ENCODE measurements around the gene EHD2.

Gene EHD2

DNA sequence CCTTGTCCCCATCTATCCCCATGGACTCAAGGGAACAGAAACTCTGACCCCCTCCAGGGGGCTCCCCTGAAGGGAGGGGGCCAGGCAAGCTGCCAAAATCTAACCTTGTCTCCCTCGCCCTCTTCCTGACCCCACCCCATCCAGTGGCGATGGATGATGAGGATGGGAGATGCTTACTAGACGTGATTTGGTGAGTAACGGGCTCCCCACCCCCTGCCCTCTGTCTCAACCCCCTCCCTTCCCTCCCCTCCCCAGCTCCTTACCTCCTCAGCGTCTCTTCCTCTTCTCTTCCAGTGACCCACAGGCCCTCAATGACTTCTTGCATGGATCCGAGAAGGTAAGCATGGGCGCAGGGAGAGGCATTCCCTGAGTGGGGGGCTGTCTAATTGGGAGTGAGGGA is 39.8 kb upstream of the EHD2 start:
- H3K9ac ChIP-seq (ENCODE audit: insufficient read length, low read depth), result no peak overlapping the region
- peaks cover 50% of the 10 kb centered on the region for H3K36me3 ChIP-seq (ENCODE audit: insufficient read depth, insufficient read length, low read length)
- no peak overlapping the region for H3K4me3 ChIP-seq (ENCODE audit: insufficient read length, low read depth)
- no peak for TF ChIP-seq SUZ12 (IDR thresholded peaks at IDR 0.05; ENCODE audit: extremely low read depth, insufficient read depth, insufficient read length)
- TF ChIP-seq ZNF274 (IDR thresholded peaks at IDR 0.05; ENCODE audit: low read depth, low read length), result no peak
- TF ChIP-seq YY1 (IDR thresholded peaks at IDR 0.05; ENCODE audit: insufficient read depth, insufficient read length), result no peak
- DNase-seq (ENCODE audit: low read depth, low spot score), result no peak
- no peaks in the 10 kb centered on the region for H3K27me3 ChIP-seq (ENCODE audit: insufficient read depth, insufficient read length)
- no peaks in the 10 kb centered on the region for H3K9me3 ChIP-seq (ENCODE audit: insufficient read depth, low read length)
- no peaks in the 10 kb centered on the region for H3K4me1 ChIP-seq (ENCODE audit: insufficient read depth, insufficient read length)

- Histone ChIP-seq H3K9ac (ENCODE audit: insufficient read length, low read depth) (no peak overlapping the region), H3K4me3 (ENCODE audit: insufficient read length, low read depth) (no peak overlapping the region), H3K36me3 (ENCODE audit: insufficient read depth, insufficient read length, low read length) (peaks cover 53% of the 10 kb centered on the region), H3K27me3 (ENCODE audit: insufficient read depth, insufficient read length) (no peaks in the 10 kb centered on the region), H3K4me1 (ENCODE audit: insufficient read depth, insufficient read length) (no peaks in the 10 kb centered on the region), H3K9me3 (ENCODE audit: insufficient read depth, low read length) (no peaks in the 10 kb centered on the region)
- no peak for TF ChIP-seq YY1 (IDR thresholded peaks at IDR 0.05; ENCODE audit: insufficient read depth, insufficient read length)
- TF ChIP-seq SUZ12 (IDR thresholded peaks at IDR 0.05; ENCODE audit: extremely low read depth, insufficient read depth, insufficient read length), result no peak
- DNase-seq (ENCODE audit: low read depth, low spot score), result no peak
Measured at GRCh38 chr19:47674548-47674947, 38.7 kb upstream of the EHD2 start.

GRCh38 chr19:47675271-47675670 is 38.0 kb upstream of the EHD2 start:
- Histone ChIP-seq H3K9ac (ENCODE audit: insufficient read length, low read depth) (no peak overlapping the region), H3K36me3 (ENCODE audit: insufficient read depth, insufficient read length, low read length) (peaks cover 56% of the 10 kb centered on the region), H3K4me3 (ENCODE audit: insufficient read length, low read depth) (no peak overlapping the region), H3K4me1 (ENCODE audit: insufficient read depth, insufficient read length) (no peaks in the 10 kb centered on the region), H3K9me3 (ENCODE audit: insufficient read depth, low read length) (no peaks in the 10 kb centered on the region), H3K27me3 (ENCODE audit: insufficient read depth, insufficient read length) (no peaks in the 10 kb centered on the region)
- no peak for DNase-seq (ENCODE audit: low read depth, low spot score)
- TF ChIP-seq SUZ12 (IDR thresholded peaks at IDR 0.05; ENCODE audit: extremely low read depth, insufficient read depth, insufficient read length) (no peak), ZNF274 (IDR thresholded peaks at IDR 0.05; ENCODE audit: low read depth, low read length) (no peak)

- DNase-seq (ENCODE audit: low read depth, low spot score), result no peak
- Histone ChIP-seq H3K4me3 (ENCODE audit: insufficient read length, low read depth) (no peak overlapping the region), H3K27me3 (ENCODE audit: insufficient read depth, insufficient read length) (no peaks in the 10 kb centered on the region), H3K36me3 (ENCODE audit: insufficient read depth, insufficient read length, low read length) (peaks cover 55% of the 10 kb centered on the region), H3K9ac (ENCODE audit: insufficient read length, low read depth) (no peak overlapping the region), H3K4me1 (ENCODE audit: insufficient read depth, insufficient read length) (no peaks in the 10 kb centered on the region), H3K9me3 (ENCODE audit: insufficient read depth, low read length) (no peaks in the 10 kb centered on the region)
- TF ChIP-seq SUZ12 (IDR thresholded peaks at IDR 0.05; ENCODE audit: extremely low read depth, insufficient read depth, insufficient read length) (no peak), ZNF274 (IDR thresholded peaks at IDR 0.05; ENCODE audit: low read depth, low read length) (no peak), YY1 (IDR thresholded peaks at IDR 0.05; ENCODE audit: insufficient read depth, insufficient read length) (no peak)
Measured at GRCh38 chr19:47675859-47676258, 37.4 kb upstream of the EHD2 start.

DNA sequence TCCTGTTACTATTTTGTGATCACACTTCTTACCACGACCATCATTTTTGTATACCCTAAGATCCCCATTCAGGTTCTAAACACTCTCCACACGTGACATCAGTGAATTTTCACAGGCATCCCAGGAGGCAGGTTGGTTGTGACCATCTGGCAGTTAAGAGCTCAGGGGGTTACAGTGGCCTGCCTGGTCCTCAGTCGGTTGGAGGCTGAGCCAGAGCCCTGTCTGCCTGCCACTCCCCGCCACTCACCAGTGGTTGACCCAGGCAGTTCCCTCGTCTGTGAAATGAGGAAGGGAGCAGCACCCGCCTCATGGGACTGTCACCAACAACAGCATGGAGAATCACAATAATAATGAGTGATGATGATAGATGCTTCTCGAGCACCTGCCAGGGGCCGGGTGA is 36.4 kb upstream of the EHD2 start:
- peaks cover 60% of the 10 kb centered on the region for H3K36me3 ChIP-seq (ENCODE audit: insufficient read depth, insufficient read length, low read length)
- no peaks in the 10 kb centered on the region for H3K27me3 ChIP-seq (ENCODE audit: insufficient read depth, insufficient read length)
- H3K4me1 ChIP-seq (ENCODE audit: insufficient read depth, insufficient read length), result no peaks in the 10 kb centered on the region
- no peak for TF ChIP-seq YY1 (IDR thresholded peaks at IDR 0.05; ENCODE audit: insufficient read depth, insufficient read length)
- no peak for TF ChIP-seq ZNF274 (IDR thresholded peaks at IDR 0.05; ENCODE audit: low read depth, low read length)
- TF ChIP-seq SUZ12 (IDR thresholded peaks at IDR 0.05; ENCODE audit: extremely low read depth, insufficient read depth, insufficient read length), result no peak
- H3K9ac ChIP-seq (ENCODE audit: insufficient read length, low read depth), result no peak overlapping the region
- no peak for DNase-seq (ENCODE audit: low read depth, low spot score)
- no peaks in the 10 kb centered on the region for H3K9me3 ChIP-seq (ENCODE audit: insufficient read depth, low read length)
- no peak overlapping the region for H3K4me3 ChIP-seq (ENCODE audit: insufficient read length, low read depth)

DNA sequence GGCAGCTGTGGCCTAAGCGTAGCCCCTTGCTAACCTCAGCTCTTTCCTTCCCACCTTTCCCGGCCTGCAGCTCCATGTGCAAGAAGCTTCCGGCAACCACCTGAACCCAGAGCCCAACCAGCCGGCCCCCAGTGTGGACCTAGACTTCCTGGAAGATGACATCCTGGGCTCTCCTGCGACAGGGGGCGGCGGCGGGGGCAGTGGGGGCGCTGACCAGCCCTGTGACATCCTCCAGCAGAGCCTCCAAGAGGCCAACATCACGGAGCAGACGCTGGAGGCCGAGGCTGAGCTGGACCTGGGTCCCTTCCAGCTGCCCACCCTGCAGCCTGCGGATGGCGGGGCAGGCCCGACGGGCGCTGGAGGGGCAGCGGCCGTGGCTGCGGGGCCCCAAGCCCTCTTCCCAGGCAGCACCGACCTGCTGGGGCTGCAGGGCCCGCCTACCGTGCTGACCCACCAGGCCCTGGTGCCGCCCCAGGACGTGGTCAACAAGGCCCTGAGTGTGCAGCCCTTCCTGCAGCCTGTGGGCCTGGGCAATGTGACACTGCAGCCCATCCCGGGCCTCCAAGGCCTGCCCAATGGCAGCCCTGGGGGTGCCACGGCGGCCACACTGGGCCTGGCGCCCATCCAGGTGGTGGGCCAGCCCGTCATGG is 33.8 kb upstream of the EHD2 start:
- H3K36me3 ChIP-seq (ENCODE audit: insufficient read depth, insufficient read length, low read length), result peaks cover 55% of the 10 kb centered on the region
- no peaks in the 10 kb centered on the region for H3K9me3 ChIP-seq (ENCODE audit: insufficient read depth, low read length)
- no peak for TF ChIP-seq YY1 (IDR thresholded peaks at IDR 0.05; ENCODE audit: insufficient read depth, insufficient read length)
- H3K4me1 ChIP-seq (ENCODE audit: insufficient read depth, insufficient read length), result no peaks in the 10 kb centered on the region
- H3K9ac ChIP-seq (ENCODE audit: insufficient read length, low read depth), result no peak overlapping the region
- no peaks in the 10 kb centered on the region for H3K27me3 ChIP-seq (ENCODE audit: insufficient read depth, insufficient read length)
- H3K4me3 ChIP-seq (ENCODE audit: insufficient read length, low read depth), result no peak overlapping the region
- DNase-seq (ENCODE audit: low read depth, low spot score), result no peak

DNA sequence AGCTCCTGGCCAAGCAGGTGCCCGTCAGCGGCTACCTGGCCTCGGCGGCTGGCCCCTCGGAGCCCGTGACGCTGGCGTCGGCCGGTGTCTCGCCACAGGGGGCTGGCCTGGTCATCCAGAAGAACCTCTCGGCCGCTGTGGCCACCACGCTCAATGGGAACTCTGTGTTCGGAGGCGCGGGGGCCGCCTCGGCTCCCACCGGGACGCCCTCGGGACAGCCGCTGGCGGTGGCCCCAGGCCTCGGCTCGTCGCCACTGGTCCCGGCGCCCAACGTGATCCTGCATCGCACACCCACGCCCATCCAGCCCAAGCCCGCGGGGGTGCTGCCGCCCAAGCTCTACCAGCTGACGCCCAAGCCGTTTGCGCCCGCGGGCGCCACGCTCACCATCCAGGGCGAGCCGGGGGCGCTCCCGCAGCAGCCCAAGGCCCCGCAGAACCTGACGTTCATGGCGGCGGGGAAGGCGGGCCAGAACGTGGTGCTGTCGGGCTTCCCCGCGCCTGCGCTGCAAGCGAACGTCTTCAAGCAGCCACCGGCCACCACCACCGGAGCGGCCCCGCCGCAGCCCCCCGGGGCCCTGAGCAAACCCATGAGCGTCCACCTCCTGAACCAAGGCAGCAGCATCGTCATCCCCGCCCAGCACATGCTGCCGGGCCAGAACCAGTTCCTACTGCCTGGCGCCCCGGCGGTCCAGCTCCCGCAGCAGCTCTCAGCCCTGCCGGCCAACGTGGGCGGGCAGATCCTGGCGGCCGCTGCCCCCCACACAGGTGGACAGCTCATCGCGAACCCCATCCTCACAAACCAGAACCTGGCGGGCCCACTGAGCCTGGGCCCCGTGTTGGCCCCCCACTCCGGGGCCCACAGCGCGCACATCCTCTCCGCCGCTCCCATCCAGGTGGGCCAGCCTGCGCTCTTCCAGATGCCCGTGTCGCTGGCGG is 33.0 kb upstream of the EHD2 start:
- H3K36me3 ChIP-seq (ENCODE audit: insufficient read depth, insufficient read length, low read length), result peaks cover 48% of the 10 kb centered on the region
- no peak overlapping the region for H3K9ac ChIP-seq (ENCODE audit: insufficient read length, low read depth)
- DNase-seq (ENCODE audit: low read depth, low spot score), result no peak

More for the DNA sequence above, 33.0 kb upstream of the EHD2 start:
- peaks cover 1% of the 10 kb centered on the region for H3K4me1 ChIP-seq (ENCODE audit: insufficient read depth, insufficient read length)
- no peaks in the 10 kb centered on the region for H3K9me3 ChIP-seq (ENCODE audit: insufficient read depth, low read length)
- H3K27me3 ChIP-seq (ENCODE audit: insufficient read depth, insufficient read length), result no peaks in the 10 kb centered on the region
- no peak for TF ChIP-seq ZNF274 (IDR thresholded peaks at IDR 0.05; ENCODE audit: low read depth, low read length)
- no peak for TF ChIP-seq SUZ12 (IDR thresholded peaks at IDR 0.05; ENCODE audit: extremely low read depth, insufficient read depth, insufficient read length)
- no peak for TF ChIP-seq YY1 (IDR thresholded peaks at IDR 0.05; ENCODE audit: insufficient read depth, insufficient read length)
- H3K4me3 ChIP-seq (ENCODE audit: insufficient read length, low read depth), result no peak overlapping the region
